ENCODE measurements around the gene TGM6.

DNA sequence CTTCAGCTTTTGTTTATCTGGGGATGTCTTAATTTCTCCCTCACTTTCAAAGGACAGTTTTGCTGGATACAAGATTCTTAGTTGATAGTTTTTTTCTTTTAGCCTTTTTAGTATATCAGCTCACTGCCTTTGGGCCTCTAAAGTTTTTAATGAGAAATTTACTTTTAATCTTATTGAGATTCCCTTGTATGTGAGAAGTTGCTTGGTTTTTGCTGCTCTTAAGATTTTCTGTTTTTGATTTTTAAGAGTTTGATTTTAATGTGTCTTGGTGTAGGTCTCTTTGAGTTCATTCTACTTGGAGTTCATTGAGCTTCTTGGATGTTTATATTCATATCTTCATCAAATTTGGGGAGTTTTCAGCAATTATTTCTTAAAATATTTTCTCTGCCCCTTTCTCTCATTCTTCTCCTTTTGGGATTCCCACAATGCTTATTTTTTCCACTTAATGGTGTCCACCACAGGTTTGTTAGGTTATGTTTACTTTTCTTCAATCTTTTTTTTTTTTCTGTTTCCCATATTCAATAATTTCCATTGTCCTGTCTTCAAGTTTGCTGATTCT lies 19.6 kb upstream of the TGM6 start:
- TF ChIP-seq CTCF (IDR thresholded peaks at IDR 0.05; ENCODE audit: poor library complexity) = no peak
- no peak for TF ChIP-seq EZH2phosphoT487 (IDR thresholded peaks at IDR 0.05; ENCODE audit: low read depth, severe bottlenecking, unreplicated experiment)
- no peak for TF ChIP-seq EZH2 (IDR thresholded peaks at IDR 0.05; ENCODE audit: borderline replicate concordance)
